ENCODE results near the gene BHLHA15.

BHLHA15 gene

DNA sequence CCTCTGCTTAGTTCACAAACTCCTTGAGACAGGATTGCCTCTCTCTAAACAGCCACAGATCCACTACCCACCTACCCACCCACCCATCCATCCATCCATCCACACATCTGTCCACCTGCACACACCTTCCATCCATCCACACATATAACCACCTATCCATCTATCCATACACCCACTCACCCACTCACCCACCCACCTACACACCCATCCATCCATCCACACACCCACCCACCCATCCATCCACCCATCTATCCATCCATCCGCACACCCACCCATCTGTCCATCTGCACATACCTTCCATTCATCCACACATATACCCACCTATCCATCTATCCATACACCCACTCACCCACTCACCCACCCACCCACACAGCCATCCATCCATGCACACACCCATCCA, 31.1 kb downstream of the BHLHA15 start:
- no peak overlapping the region for H3K9ac ChIP-seq (ENCODE audit: low read length)
- no peak overlapping the region for H3K4me2 ChIP-seq (ENCODE audit: low read depth, low read length, poor library complexity, severe bottlenecking)

DNA sequence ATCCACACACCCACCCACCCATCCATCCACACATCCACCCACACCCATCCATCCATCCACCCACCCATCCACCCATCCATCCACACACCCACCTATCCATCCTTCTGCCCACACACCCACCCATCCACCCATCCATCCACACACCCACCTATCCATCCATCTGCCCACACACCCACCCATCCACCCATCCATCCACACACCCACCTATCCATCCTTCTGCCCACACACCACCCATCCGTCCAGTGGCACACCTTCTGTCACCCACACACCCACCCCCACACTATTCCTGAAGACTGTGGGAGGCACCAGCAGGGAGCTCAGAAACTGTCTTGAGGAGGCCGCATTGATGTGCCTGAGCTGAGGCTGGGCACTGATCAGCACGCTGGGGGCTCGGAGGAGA, 31.7 kb downstream of the BHLHA15 start:
- Histone ChIP-seq H3K79me2 (ENCODE audit: insufficient read depth, low read length) (no peaks in the 10 kb centered on the region), H2AFZ (ENCODE audit: low read depth, low read length, severe bottlenecking) (no peak overlapping the region), H3K4me2 (ENCODE audit: low read depth, low read length, poor library complexity, severe bottlenecking) (no peak overlapping the region), H3K27me3 (ENCODE audit: low read length) (no peaks in the 10 kb centered on the region), H3K4me3 (ENCODE audit: insufficient read depth, low read length, poor library complexity, severe bottlenecking) (no peak overlapping the region), H3K27ac (ENCODE audit: low read depth, low read length) (no peak overlapping the region), H3K9me2 (replicated peaks; ENCODE audit: insufficient read depth, low read length) (no peaks in the 10 kb centered on the region), H3K36me3 (ENCODE audit: low read length) (no peaks in the 10 kb centered on the region), H3F3A (ENCODE audit: insufficient read depth) (no peaks in the 10 kb centered on the region), H4K20me1 (ENCODE audit: low read depth, low read length) (no peaks in the 10 kb centered on the region), H3K9ac (ENCODE audit: low read length) (no peak overlapping the region), H3K9me3 (ENCODE audit: insufficient read depth, low read length) (no peaks in the 10 kb centered on the region)
- no peak for TF ChIP-seq EZH2phosphoT487 (conservative IDR thresholded peaks at IDR 0.05; ENCODE audit: low read length)
- TF ChIP-seq, protein P1, sequence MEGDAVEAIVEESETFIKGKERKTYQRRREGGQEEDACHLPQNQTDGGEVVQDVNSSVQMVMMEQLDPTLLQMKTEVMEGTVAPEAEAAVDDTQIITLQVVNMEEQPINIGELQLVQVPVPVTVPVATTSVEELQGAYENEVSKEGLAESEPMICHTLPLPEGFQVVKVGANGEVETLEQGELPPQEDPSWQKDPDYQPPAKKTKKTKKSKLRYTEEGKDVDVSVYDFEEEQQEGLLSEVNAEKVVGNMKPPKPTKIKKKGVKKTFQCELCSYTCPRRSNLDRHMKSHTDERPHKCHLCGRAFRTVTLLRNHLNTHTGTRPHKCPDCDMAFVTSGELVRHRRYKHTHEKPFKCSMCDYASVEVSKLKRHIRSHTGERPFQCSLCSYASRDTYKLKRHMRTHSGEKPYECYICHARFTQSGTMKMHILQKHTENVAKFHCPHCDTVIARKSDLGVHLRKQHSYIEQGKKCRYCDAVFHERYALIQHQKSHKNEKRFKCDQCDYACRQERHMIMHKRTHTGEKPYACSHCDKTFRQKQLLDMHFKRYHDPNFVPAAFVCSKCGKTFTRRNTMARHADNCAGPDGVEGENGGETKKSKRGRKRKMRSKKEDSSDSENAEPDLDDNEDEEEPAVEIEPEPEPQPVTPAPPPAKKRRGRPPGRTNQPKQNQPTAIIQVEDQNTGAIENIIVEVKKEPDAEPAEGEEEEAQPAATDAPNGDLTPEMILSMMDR (IDR thresholded peaks at IDR 0.05; ENCODE audit: insufficient read depth, low read length, poor library complexity, severe bottlenecking) = no peak

More for the DNA sequence above, 31.1 kb downstream of the BHLHA15 start:
- H3K79me2 ChIP-seq (ENCODE audit: insufficient read depth, low read length) = no peaks in the 10 kb centered on the region
- H3K27ac ChIP-seq (ENCODE audit: low read depth, low read length) = no peak overlapping the region
- no peak overlapping the region for H2AFZ ChIP-seq (ENCODE audit: low read depth, low read length, severe bottlenecking)
- no peaks in the 10 kb centered on the region for H3K9me3 ChIP-seq (ENCODE audit: insufficient read depth, low read length)
- H3F3A ChIP-seq (ENCODE audit: insufficient read depth) = no peaks in the 10 kb centered on the region
- H3K9me2 ChIP-seq (replicated peaks; ENCODE audit: insufficient read depth, low read length) = no peaks in the 10 kb centered on the region
- H3K4me3 ChIP-seq (ENCODE audit: insufficient read depth, low read length, poor library complexity, severe bottlenecking) = no peak overlapping the region
- no peaks in the 10 kb centered on the region for H4K20me1 ChIP-seq (ENCODE audit: low read depth, low read length)
- TF ChIP-seq, protein P1 (IDR thresholded peaks at IDR 0.05; ENCODE audit: insufficient read depth, low read length, poor library complexity, severe bottlenecking) = no peak
- no peak for TF ChIP-seq EZH2phosphoT487 (conservative IDR thresholded peaks at IDR 0.05; ENCODE audit: low read length)
- no peaks in the 10 kb centered on the region for H3K36me3 ChIP-seq (ENCODE audit: low read length)
- H3K27me3 ChIP-seq (ENCODE audit: low read length) = no peaks in the 10 kb centered on the region

DNA sequence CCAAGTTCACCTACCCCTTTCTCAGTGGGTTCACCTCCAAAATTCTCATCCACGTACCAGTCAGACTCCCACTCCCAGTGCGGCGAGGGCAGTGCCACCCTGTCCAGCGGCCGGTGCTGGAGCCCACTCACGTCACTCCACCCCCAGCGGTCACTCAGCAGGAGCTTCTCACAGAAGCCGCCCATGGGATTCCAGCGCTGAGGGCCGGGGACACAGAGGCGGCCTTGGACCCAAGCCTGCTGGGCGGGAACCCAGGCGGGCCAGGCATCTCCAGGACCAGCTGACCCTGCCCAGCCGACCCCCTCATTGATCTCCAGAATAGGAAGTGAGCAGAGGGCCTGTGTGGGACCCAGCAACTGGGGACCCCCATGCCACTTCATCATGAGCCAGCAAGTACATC, 33.6 kb downstream of the BHLHA15 start:
- TF ChIP-seq, protein P1 (IDR thresholded peaks at IDR 0.05; ENCODE audit: insufficient read depth, low read length, poor library complexity, severe bottlenecking) = no peak
- TF ChIP-seq EZH2phosphoT487 (conservative IDR thresholded peaks at IDR 0.05; ENCODE audit: low read length) = no peak
- Histone ChIP-seq H3K36me3 (ENCODE audit: low read length) (no peaks in the 10 kb centered on the region), H3K79me2 (ENCODE audit: insufficient read depth, low read length) (no peaks in the 10 kb centered on the region), H4K20me1 (ENCODE audit: low read depth, low read length) (no peaks in the 10 kb centered on the region), H3K4me2 (ENCODE audit: low read depth, low read length, poor library complexity, severe bottlenecking) (no peak overlapping the region), H3K9me2 (replicated peaks; ENCODE audit: insufficient read depth, low read length) (no peaks in the 10 kb centered on the region), H3K9ac (ENCODE audit: low read length) (no peak overlapping the region), H3K27me3 (ENCODE audit: low read length) (no peaks in the 10 kb centered on the region), H2AFZ (ENCODE audit: low read depth, low read length, severe bottlenecking) (no peak overlapping the region), H3F3A (ENCODE audit: insufficient read depth) (no peaks in the 10 kb centered on the region), H3K4me3 (ENCODE audit: insufficient read depth, low read length, poor library complexity, severe bottlenecking) (no peak overlapping the region), H3K27ac (ENCODE audit: low read depth, low read length) (no peak overlapping the region), H3K9me3 (ENCODE audit: insufficient read depth, low read length) (no peaks in the 10 kb centered on the region)
